Liver (tissue), 9 donors: Measurements from ENCODE around the gene PLD4. TPM values are rescaled to one million over a fixed set of nuclear protein-coding genes. Genes with fewer than 3 reads are reported as not detected.
"Not testable (repeated sequence)": the region's sequence is repeated elsewhere in the genome, so short reads cannot be mapped to it uniquely, and the experiment has no call there.

ENCODE experiments used
- DNase-seq: peaks from one replicate; pipeline ENCODE4 v3.0.0-alpha.2; 2017; ENCODE audit warnings: low spot score
- H3K27ac ChIP-seq, 2 donors: one replicate each; pipeline ENCODE4 v1.7.0; 2013; ENCODE audit warnings: inconsistent platforms in 2 of 2, low read length in 2 of 2, control low read depth in 1 of 2, low read depth in 1 of 2, mild to moderate bottlenecking in 1 of 2
- H3K27me3 ChIP-seq, 4 donors: one replicate each; pipeline versions ENCODE4 v1.6.1 to v1.7.0; 2013; ENCODE audit warnings: low read length in 3 of 4, inconsistent platforms in 1 of 4, mild to moderate bottlenecking in 1 of 4, moderate library complexity in 1 of 4; ENCODE audit not compliant: control insufficient read depth in 4 of 4, insufficient read depth in 4 of 4
- H3K36me3 ChIP-seq, 4 donors: one replicate each; pipeline versions ENCODE4 v1.6.1 to v1.7.0; 2013; ENCODE audit warnings: low read length in 3 of 4, mild to moderate bottlenecking in 3 of 4, low read depth in 1 of 4, moderate library complexity in 1 of 4; ENCODE audit not compliant: control insufficient read depth in 4 of 4, insufficient read depth in 3 of 4
- H3K4me1 ChIP-seq, 4 donors: one replicate each; pipeline versions ENCODE4 v1.6.1 to v1.7.0; 2013; ENCODE audit warnings: low read length in 3 of 4, mild to moderate bottlenecking in 3 of 4, moderate library complexity in 1 of 4; ENCODE audit not compliant: control insufficient read depth in 4 of 4, insufficient read depth in 4 of 4
- H3K4me3 ChIP-seq, 3 donors: one replicate each; pipeline versions ENCODE4 v1.6.1 to v1.7.0; 2013; ENCODE audit warnings: low read length in 3 of 3, control low read depth in 1 of 3, low read depth in 1 of 3, mild to moderate bottlenecking in 1 of 3
- H3K9ac ChIP-seq, 2 donors: one replicate each; pipeline ENCODE4 v1.7.0; 2013; ENCODE audit warnings: low read length in 2 of 2, mild to moderate bottlenecking in 2 of 2, moderate library complexity in 2 of 2, control low read depth in 1 of 2, low read depth in 1 of 2
- H3K9me3 ChIP-seq, 4 donors: one replicate each; pipeline versions ENCODE4 v1.6.1 to v1.7.0; 2013; ENCODE audit warnings: low read length in 3 of 4; ENCODE audit not compliant: control insufficient read depth in 4 of 4
- CTCF ChIP-seq: fragments of 150-350 bp; IDR thresholded peaks from 2 replicates; pipeline ENCODE4 v1.5.1; 2017; ENCODE audit warnings: improper control_type of control experiment, low read depth, low read length; ENCODE audit not compliant: missing input control
- EGR1 ChIP-seq, 2 donors: IDR thresholded peaks; 2 replicates each; pipeline ENCODE4 v1.6.1; 2016 to 2018; ENCODE audit warnings: antibody characterized with exemption in 2 of 2, low read depth in 2 of 2
- FOXA2 ChIP-seq: IDR thresholded peaks from 2 replicates; pipeline ENCODE4 v1.6.1; 2016; ENCODE audit warnings: antibody characterized with exemption
- HNF4A ChIP-seq, 2 donors: conservative IDR thresholded peaks; 2 replicates each; pipeline ENCODE4 v1.6.1; 2016; ENCODE audit warnings: antibody characterized with exemption in 2 of 2, mild to moderate bottlenecking in 2 of 2
- HNF4G ChIP-seq: IDR thresholded peaks from 2 replicates; pipeline ENCODE4 v1.6.1; 2016; ENCODE audit warnings: antibody characterized with exemption
- JUND ChIP-seq, 2 donors: IDR thresholded peaks; 2 replicates each; pipeline ENCODE4 v1.6.1; 2016; ENCODE audit warnings: antibody characterized with exemption in 2 of 2
- NR2F2 ChIP-seq: IDR thresholded peaks from 2 replicates; pipeline ENCODE4 v1.6.1; 2016; ENCODE audit warnings: antibody characterized with exemption
- RAD21 ChIP-seq, 2 donors: IDR thresholded peaks; 2 replicates each; pipeline ENCODE4 v1.6.1; 2016; ENCODE audit warnings: antibody characterized with exemption in 2 of 2, mild to moderate bottlenecking in 2 of 2
- REST ChIP-seq: IDR thresholded peaks from 2 replicates; pipeline ENCODE4 v1.6.1; 2016; ENCODE audit warnings: antibody characterized with exemption, mild to moderate bottlenecking
- RXRA ChIP-seq, 2 donors: IDR thresholded peaks; 2 replicates each; pipeline ENCODE4 v1.6.1; 2017 to 2018; ENCODE audit warnings: antibody characterized with exemption in 2 of 2, mild to moderate bottlenecking in 1 of 2
- SP1 ChIP-seq: IDR thresholded peaks from 2 replicates; pipeline ENCODE4 v1.6.1; 2018; ENCODE audit warnings: antibody characterized with exemption, mild to moderate bottlenecking
- TAF1 ChIP-seq: conservative IDR thresholded peaks from 2 replicates; pipeline ENCODE4 v1.6.1; 2016; ENCODE audit warnings: antibody characterized with exemption, mild to moderate bottlenecking
- YY1 ChIP-seq: IDR thresholded peaks from 2 replicates; pipeline ENCODE4 v1.6.1; 2016; ENCODE audit warnings: antibody characterized with exemption, mild to moderate bottlenecking
- ZBTB33 ChIP-seq: IDR thresholded peaks from 2 replicates; pipeline ENCODE4 v1.6.1; 2016; ENCODE audit warnings: antibody characterized with exemption
- WGBS: extraction: QIAGEN DNeasy Blood & Tissue Kit; methylation state at CpG from one replicate; pipeline ENCODE4 v1.1.7; 2013; 5-methylcytosine and 5-hydroxymethylcytosine counted together
- polyA plus RNA-seq, 2 donors: library from polyadenylated mRNA; stranded (reverse) in 1 of 2; unstranded in 1 of 2; fragments of 200-250 nt in 1 of 2; fragments of >200 nt in 1 of 2; fragmentation: Nextera tagmentation in 1 of 2; extraction: Ambion mirVana in 1 of 2; gene quantifications; one replicate each; pipeline versions ENCODE4 v1.2.1 to v1.2.3, GENCODE V29; 2013 to 2015
- total RNA-seq, 2 donors: library from RNA; depleted of rRNA; stranded (reverse); fragments of >200 nt; gene quantifications; one replicate each; pipeline ENCODE4 v1.2.3, GENCODE V29; 2014
- TF ChIP-seq, protein P1 (sequence below): IDR thresholded peaks from 2 replicates; pipeline ENCODE4 v1.6.1; 2016; ENCODE audit warnings: antibody characterized with exemption
- TF ChIP-seq, protein P2 (sequence below): IDR thresholded peaks from 2 replicates; pipeline ENCODE4 v1.6.1; 2016; ENCODE audit warnings: antibody characterized with exemption
- donor health status: healthy.
- donor health status: healthy.
- donor health status: healthy.
- donor health status: healthy.
- donor health status: healthy.

The PLD4 gene
- total and polyA plus RNA-seq, 4 donors: under 0.01 to 14.5 (median 0.35) TPM

DNA sequence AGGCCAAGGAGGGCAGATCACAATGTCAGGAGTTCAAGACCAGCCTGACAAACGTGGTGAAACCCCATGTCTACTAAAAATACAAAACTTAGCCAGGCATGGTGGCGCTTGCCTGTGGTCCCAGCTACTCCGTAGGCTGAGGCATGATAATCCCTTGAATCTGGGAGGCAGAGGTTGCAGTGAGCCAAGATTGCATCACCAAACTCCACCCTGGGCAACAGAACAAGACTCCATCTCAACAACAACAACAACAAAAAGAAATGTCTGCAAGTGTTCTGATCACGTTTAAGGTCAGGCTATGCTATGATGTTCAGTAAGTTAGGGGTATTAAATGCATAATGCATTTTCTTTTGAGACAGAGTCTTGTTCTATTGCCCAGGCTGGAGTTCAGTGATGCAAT lies 6.7 kb upstream of the PLD4 start:
- Histone ChIP-seq H3K4me3 (no peak overlapping the region), H3K4me1 (no peaks in the 10 kb centered on the region), H3K9me3 (no peaks in the 10 kb centered on the region), H3K27me3 (peaks cover 0 to 4% (median 0%) of the 10 kb centered on the region in 4 donors), H3K36me3 (no peaks in the 10 kb centered on the region), H3K9ac (no peak overlapping the region), H3K27ac (no peak overlapping the region)
- TF ChIP-seq SP1: no peak
- no peak for TF ChIP-seq HNF4A (conservative IDR thresholded peaks at IDR 0.05)
- no peak for TF ChIP-seq YY1
- TF ChIP-seq, protein P1, sequence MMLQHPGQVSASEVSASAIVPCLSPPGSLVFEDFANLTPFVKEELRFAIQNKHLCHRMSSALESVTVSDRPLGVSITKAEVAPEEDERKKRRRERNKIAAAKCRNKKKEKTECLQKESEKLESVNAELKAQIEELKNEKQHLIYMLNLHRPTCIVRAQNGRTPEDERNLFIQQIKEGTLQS: no peak
- TF ChIP-seq RXRA (IDR thresholded peaks at IDR 0.05): no peak
- no peak for TF ChIP-seq REST
- no peak for TF ChIP-seq NR2F2
- WGBS: 71% methylated on average over 4 of the region's 4 CpGs
- no peak for DNase-seq

- not testable (repeated sequence) for H3K9ac ChIP-seq, H3K4me1 ChIP-seq, H3K9me3 ChIP-seq, H3K27me3 ChIP-seq, H3K27ac ChIP-seq, H3K4me3 ChIP-seq, H3K36me3 ChIP-seq, DNase-seq
- 72% methylated on average over 12 of the region's 12 CpGs for WGBS
Observed at GRCh38 chr14:104919152-104919992, 5.3 kb upstream of the PLD4 start.

GRCh38 chr14:104919993-104920315 lies 4.7 kb upstream of the PLD4 start:
- no peaks in the 10 kb centered on the region for H3K4me1 ChIP-seq
- 55% methylated on average over 3 of the region's 3 CpGs for WGBS
- no peaks in the 10 kb centered on the region for H3K27me3 ChIP-seq
- DNase-seq: no peak
- H3K9ac ChIP-seq: no peak overlapping the region
- H3K4me3 ChIP-seq: no peak overlapping the region
- peaks cover 0 to 4% (median 0%) of the 10 kb centered on the region in 4 donors for H3K9me3 ChIP-seq
- no peaks in the 10 kb centered on the region for H3K36me3 ChIP-seq
- no peak overlapping the region for H3K27ac ChIP-seq
- TF ChIP-seq HNF4G (no peak), HNF4A (conservative IDR thresholded peaks at IDR 0.05) (no peak), EGR1 (IDR thresholded peaks at IDR 0.05; ENCODE audit: low read depth in 2 of 2) (no peak), RXRA (IDR thresholded peaks at IDR 0.05) (no peak), TAF1 (no peak), CTCF (no peak), REST (no peak), JUND (IDR thresholded peaks at IDR 0.05) (no peak), FOXA2 (no peak), RAD21 (IDR thresholded peaks at IDR 0.05) (no peak), ZBTB33 (no peak), YY1 (no peak), SP1 (no peak)
- TF ChIP-seq, protein P2, sequence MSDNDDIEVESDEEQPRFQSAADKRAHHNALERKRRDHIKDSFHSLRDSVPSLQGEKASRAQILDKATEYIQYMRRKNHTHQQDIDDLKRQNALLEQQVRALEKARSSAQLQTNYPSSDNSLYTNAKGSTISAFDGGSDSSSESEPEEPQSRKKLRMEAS: no peak
